ENCODE measurements around the gene DTWD2.
A peak's percentile ranks its signal among the peaks of the same experiment; 100 is the strongest.
"Not testable (repeated sequence)": the region's sequence is repeated elsewhere in the genome, so short reads cannot be mapped to it uniquely, and the experiment has no call there.

Gene DTWD2

GRCh38 chr5:118987988-118988865 is at the start of gene DTWD2:
TSS of gene DTWD2 (minus strand) at chr5:118988547. CDS start at chr5:118988511, 36 bp downstream.
- peak; percentile 37 for DNase-seq

- no peak for DNase-seq
These were observed 49.3 kb upstream of the DTWD2 start for GRCh38 chr5:119037496-119038215.

GRCh38 chr5:119036101-119036762 is 47.9 kb upstream of the DTWD2 start:
- DNase-seq, result no peak

GRCh38 chr5:119033135-119033534 is 44.8 kb upstream of the DTWD2 start:
- DNase-seq, result no peak

- no peak for DNase-seq
These were observed 44.3 kb upstream of the DTWD2 start for GRCh38 chr5:119032656-119033055.

GRCh38 chr5:119031905-119032304 is 43.6 kb upstream of the DTWD2 start:
- DNase-seq, result no peak

GRCh38 chr5:119031011-119031886 is 42.9 kb upstream of the DTWD2 start:
- DNase-seq, result no peak

GRCh38 chr5:119028575-119028974 is 40.2 kb upstream of the DTWD2 start:
- DNase-seq, result no peak

GRCh38 chr5:119022773-119023172 is 34.4 kb upstream of the DTWD2 start:
- no peak for DNase-seq

- DNase-seq, result no peak
These were observed 33.8 kb upstream of the DTWD2 start for GRCh38 chr5:119022017-119022745.

GRCh38 chr5:119021149-119021732 is 32.9 kb upstream of the DTWD2 start:
- DNase-seq, result no peak

GRCh38 chr5:119019949-119020348 is 31.6 kb upstream of the DTWD2 start:
- DNase-seq, result no peak

GRCh38 chr5:119019501-119019900 is 31.2 kb upstream of the DTWD2 start:
- no peak for DNase-seq

GRCh38 chr5:119017994-119018393 is 29.6 kb upstream of the DTWD2 start:
- no peak for DNase-seq

- no peak for DNase-seq
These were observed 27.9 kb upstream of the DTWD2 start for GRCh38 chr5:119016125-119016774.

GRCh38 chr5:119011186-119011585 is 22.8 kb upstream of the DTWD2 start:
- DNase-seq, result no peak

GRCh38 chr5:119010206-119010605 is 21.9 kb upstream of the DTWD2 start:
- DNase-seq, result no peak

- DNase-seq, result no peak
These were observed 20.8 kb upstream of the DTWD2 start for GRCh38 chr5:119009131-119009530.

- no peak for DNase-seq
These were observed 11.3 kb upstream of the DTWD2 start for GRCh38 chr5:118999696-119000095.

- not testable (repeated sequence) for DNase-seq
These were observed 10.5 kb upstream of the DTWD2 start for GRCh38 chr5:118998861-118999260.

- DNase-seq, result no peak
These were observed 7.8 kb upstream of the DTWD2 start for GRCh38 chr5:118996098-118996497.
